Suprapubic skin (tissue), 4 donors: ENCODE data around the gene TTF2. TPM values are rescaled to one million over a fixed set of nuclear protein-coding genes. Genes with fewer than 3 reads are reported as not detected.
A peak's percentile ranks its signal among the peaks of the same experiment; 100 is the strongest.

Experiments
- DNase-seq, 2 donors: peaks; one replicate each; pipeline ENCODE4 v3.0.0-alpha.2; 2019; ENCODE audit warnings: low spot score in 2 of 2
- H3K27ac ChIP-seq: fragments of 200-600 bp; sonication (generic); one replicate; pipeline ENCODE4 v1.5.1; 2019
- H3K27me3 ChIP-seq: fragments of 200-600 bp; sonication (generic); one replicate; pipeline ENCODE4 v1.5.1; 2019
- H3K36me3 ChIP-seq: fragments of 200-600 bp; sonication (generic); one replicate; pipeline ENCODE4 v1.5.1; 2019
- H3K4me1 ChIP-seq: fragments of 200-600 bp; sonication (generic); one replicate; pipeline ENCODE4 v1.5.1; 2019
- H3K4me3 ChIP-seq: fragments of 200-600 bp; sonication (generic); one replicate; pipeline ENCODE4 v1.5.1; 2019; ENCODE audit warnings: mild to moderate bottlenecking
- H3K9me3 ChIP-seq: fragments of 200-600 bp; sonication (generic); one replicate; pipeline ENCODE4 v1.5.1; 2019
- EP300 ChIP-seq: sonication (generic); formaldehyde crosslinking; IDR thresholded peaks from one replicate; pipeline ENCODE4 v1.6.1; 2017; ENCODE audit warnings: antibody characterized with exemption
- POLR2A ChIP-seq, 2 donors: fragments of 450-650 bp; IDR thresholded peaks; one replicate each; pipeline ENCODE4 v1.6.1; 2017; ENCODE audit warnings: antibody characterized with exemption in 2 of 2, mild to moderate bottlenecking in 2 of 2, moderate library complexity in 2 of 2
- POLR2AphosphoS5 ChIP-seq, 3 donors: sonication (generic); formaldehyde crosslinking; IDR thresholded peaks; one replicate each; pipeline ENCODE4 v1.6.1; 2017; ENCODE audit warnings: antibody characterized with exemption in 3 of 3
- WGBS: methylation state at CpG from one replicate; pipeline ENCODE4 v1.1.5; 2018; 5-methylcytosine and 5-hydroxymethylcytosine counted together
- total RNA-seq, 4 donors: library from RNA; depleted of rRNA; stranded (reverse); fragments of >200 nt; gene quantifications; one replicate each; pipeline ENCODE4 v1.1.0, GENCODE V29; 2016
- TF ChIP-seq, protein P1 (sequence below), 2 donors: fragments of 200-600 bp in 1 of 2; fragments of 450-650 bp in 1 of 2; sonication (generic) in 1 of 2; IDR thresholded peaks; one replicate each; pipeline ENCODE4 v1.5.1; 2016 to 2019; ENCODE audit warnings: antibody characterized with exemption in 2 of 2, mild to moderate bottlenecking in 1 of 2, moderate library complexity in 1 of 2

Gene TTF2
- total RNA-seq, 4 donors from 2014 or later, result 23.7 to 34.8 (median 26.5) TPM

GRCh38 chr1:117124661-117125060 lies 64.5 kb downstream of the TTF2 start:
- Histone ChIP-seq H3K9me3 (no peaks in the 10 kb centered on the region), H3K4me1 (peaks cover 15% of the 10 kb centered on the region), H3K4me3 (no peak overlapping the region), H3K27me3 (no peaks in the 10 kb centered on the region), H3K36me3 (no peaks in the 10 kb centered on the region), H3K27ac (no peak overlapping the region)
- DNase-seq, result no peak
- WGBS, result 73% methylated on average over 1 of the region's 1 CpG
- TF ChIP-seq EP300, result no peak
- TF ChIP-seq POLR2A (IDR thresholded peaks at IDR 0.05), result no peak

DNA sequence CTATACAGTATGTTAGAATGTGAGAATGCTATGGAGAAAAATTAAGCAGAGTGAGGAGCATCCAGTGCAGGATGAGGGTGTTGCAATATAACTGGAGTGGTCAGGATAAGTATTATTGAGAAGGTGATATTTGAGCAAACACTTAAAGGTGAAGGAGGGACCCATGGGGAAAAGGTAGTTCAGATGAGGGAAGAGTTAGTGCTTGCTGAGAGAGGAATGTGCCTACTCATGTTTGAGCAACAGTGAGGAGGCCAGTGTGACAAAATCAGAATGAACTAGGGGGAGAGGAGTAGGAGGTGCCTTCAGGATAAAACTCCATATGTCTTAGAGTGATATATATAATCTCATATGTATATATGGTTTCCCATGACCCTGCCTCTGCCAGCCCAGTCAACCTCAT lies 67.7 kb downstream of the TTF2 start:
- Histone ChIP-seq H3K36me3 (no peaks in the 10 kb centered on the region), H3K4me3 (no peak overlapping the region)
- TF ChIP-seq, protein P1, sequence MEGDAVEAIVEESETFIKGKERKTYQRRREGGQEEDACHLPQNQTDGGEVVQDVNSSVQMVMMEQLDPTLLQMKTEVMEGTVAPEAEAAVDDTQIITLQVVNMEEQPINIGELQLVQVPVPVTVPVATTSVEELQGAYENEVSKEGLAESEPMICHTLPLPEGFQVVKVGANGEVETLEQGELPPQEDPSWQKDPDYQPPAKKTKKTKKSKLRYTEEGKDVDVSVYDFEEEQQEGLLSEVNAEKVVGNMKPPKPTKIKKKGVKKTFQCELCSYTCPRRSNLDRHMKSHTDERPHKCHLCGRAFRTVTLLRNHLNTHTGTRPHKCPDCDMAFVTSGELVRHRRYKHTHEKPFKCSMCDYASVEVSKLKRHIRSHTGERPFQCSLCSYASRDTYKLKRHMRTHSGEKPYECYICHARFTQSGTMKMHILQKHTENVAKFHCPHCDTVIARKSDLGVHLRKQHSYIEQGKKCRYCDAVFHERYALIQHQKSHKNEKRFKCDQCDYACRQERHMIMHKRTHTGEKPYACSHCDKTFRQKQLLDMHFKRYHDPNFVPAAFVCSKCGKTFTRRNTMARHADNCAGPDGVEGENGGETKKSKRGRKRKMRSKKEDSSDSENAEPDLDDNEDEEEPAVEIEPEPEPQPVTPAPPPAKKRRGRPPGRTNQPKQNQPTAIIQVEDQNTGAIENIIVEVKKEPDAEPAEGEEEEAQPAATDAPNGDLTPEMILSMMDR (IDR thresholded peaks at IDR 0.05), result no peak
- TF ChIP-seq POLR2A (IDR thresholded peaks at IDR 0.05) (no peak), POLR2AphosphoS5 (IDR thresholded peaks at IDR 0.05) (no peak), EP300 (no peak)

GRCh38 chr1:117128323-117129079 lies 68.4 kb downstream of the TTF2 start:
- no peak overlapping the region for H3K27ac ChIP-seq
- H3K9me3 ChIP-seq, result no peaks in the 10 kb centered on the region
- TF ChIP-seq POLR2AphosphoS5 (IDR thresholded peaks at IDR 0.05) (no peak), POLR2A (IDR thresholded peaks at IDR 0.05) (no peak), EP300 (no peak)
- TF ChIP-seq, protein P1 (IDR thresholded peaks at IDR 0.05), result peak in 1 of 2 donors; percentile 25
- no peaks in the 10 kb centered on the region for H3K36me3 ChIP-seq
- 24% methylated on average over 5 of the region's 5 CpGs for WGBS
- H3K4me1 ChIP-seq, result no peaks in the 10 kb centered on the region
- no peak for DNase-seq
- no peak overlapping the region for H3K4me3 ChIP-seq
- no peaks in the 10 kb centered on the region for H3K27me3 ChIP-seq

More for the DNA sequence above, 67.7 kb downstream of the TTF2 start:
- H3K9me3 ChIP-seq, result no peaks in the 10 kb centered on the region
- H3K4me1 ChIP-seq, result no peaks in the 10 kb centered on the region
- DNase-seq, result no peak
- no peaks in the 10 kb centered on the region for H3K27me3 ChIP-seq
- H3K27ac ChIP-seq, result no peak overlapping the region

- Histone ChIP-seq H3K27ac (no peak overlapping the region), H3K36me3 (no peaks in the 10 kb centered on the region), H3K4me3 (no peak overlapping the region), H3K9me3 (no peaks in the 10 kb centered on the region), H3K4me1 (no peaks in the 10 kb centered on the region), H3K27me3 (no peaks in the 10 kb centered on the region)
- WGBS, result 92% methylated on average over 4 of the region's 4 CpGs
- TF ChIP-seq POLR2AphosphoS5 (IDR thresholded peaks at IDR 0.05) (no peak), EP300 (no peak), POLR2A (IDR thresholded peaks at IDR 0.05) (no peak)
- TF ChIP-seq, protein P1 (IDR thresholded peaks at IDR 0.05), result no peak
- no peak for DNase-seq
Observed at GRCh38 chr1:117130526-117130925, 70.4 kb downstream of the TTF2 start.

DNA sequence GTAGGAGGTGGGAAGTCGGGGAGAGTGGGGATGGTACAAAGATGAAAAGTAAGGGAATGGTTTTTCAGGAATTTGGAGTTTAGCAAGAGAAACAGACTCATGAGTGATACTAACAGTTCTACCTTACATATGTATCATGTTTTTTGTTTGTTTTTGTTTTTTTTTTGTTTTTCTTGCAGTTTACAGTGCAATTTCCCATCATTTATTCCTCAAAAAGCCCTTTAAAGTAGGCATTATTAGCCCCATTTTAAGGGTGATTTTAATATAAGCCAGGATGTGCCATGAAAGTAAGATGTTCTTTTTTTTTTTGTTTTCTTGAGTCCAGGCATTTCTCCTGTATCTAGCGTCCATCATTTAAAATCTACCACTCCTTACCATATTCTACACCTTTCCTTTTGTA lies 75.2 kb downstream of the TTF2 start:
- TF ChIP-seq EP300 (no peak), POLR2A (IDR thresholded peaks at IDR 0.05) (no peak), POLR2AphosphoS5 (IDR thresholded peaks at IDR 0.05) (no peak)
- TF ChIP-seq, protein P1 (IDR thresholded peaks at IDR 0.05), result no peak
- WGBS, result 81% methylated on average over 2 of the region's 2 CpGs
- Histone ChIP-seq H3K27ac (no peak overlapping the region), H3K4me3 (no peak overlapping the region), H3K36me3 (no peaks in the 10 kb centered on the region), H3K27me3 (no peaks in the 10 kb centered on the region), H3K4me1 (no peaks in the 10 kb centered on the region), H3K9me3 (no peaks in the 10 kb centered on the region)
- DNase-seq, result no peak
